HG03095 (cell line): ENCODE data around the gene TAAR1.
"Not testable (repeated sequence)": the region's sequence is repeated elsewhere in the genome, so short reads cannot be mapped to it uniquely, and the experiment has no call there.

Experiments
- ATAC-seq: cut with Tn5 transposase; IDR thresholded peaks from one replicate; pipeline ENCODE4 v1.9.1; 2021; ENCODE audit warnings: moderate library complexity; ENCODE audit not compliant: unreplicated experiment

The TAAR1 gene

GRCh38 chr6:132664309-132665034 lies 5.5 kb upstream of the TAAR1 start:
- no peak for ATAC-seq

GRCh38 chr6:132663661-132664060 lies 4.7 kb upstream of the TAAR1 start:
- no peak for ATAC-seq

DNA sequence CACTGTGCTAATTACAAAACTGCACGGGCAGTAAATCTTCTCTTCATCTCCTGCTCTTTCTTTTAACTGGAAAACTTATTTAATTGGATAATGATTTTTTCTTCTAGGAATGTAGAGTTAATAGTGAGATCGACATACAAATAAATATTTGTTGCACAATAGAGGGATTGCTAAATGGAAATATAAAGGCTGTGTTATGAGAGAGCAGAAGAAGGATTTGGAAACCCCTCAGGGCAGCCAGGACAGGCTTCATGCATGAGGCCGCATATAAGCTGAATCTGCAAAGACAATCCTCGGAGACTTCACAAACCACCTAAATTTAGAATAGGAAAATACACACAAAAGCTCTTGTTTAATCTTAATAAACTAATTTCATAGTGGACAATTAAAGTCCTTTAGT lies 2.9 kb upstream of the TAAR1 start:
- no peak for ATAC-seq

DNA sequence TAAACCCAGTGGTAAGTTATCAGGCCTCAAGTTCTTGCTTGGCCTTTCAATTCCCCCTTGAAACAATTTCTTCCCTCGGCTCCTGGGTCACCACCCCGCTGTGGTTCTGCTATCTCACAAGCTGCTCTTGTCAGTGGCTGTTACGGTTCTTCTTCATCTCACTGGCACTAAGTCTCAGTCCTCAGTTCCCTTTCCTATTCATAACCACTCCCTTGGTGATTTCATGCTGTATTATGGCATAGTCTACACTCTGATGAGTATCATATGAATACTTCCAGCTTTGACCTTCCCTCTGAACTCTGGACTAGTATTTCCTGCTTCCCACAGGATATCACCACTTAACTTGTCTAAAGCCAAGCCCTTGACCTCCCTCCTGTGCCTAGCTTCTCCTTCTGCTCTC lies 7.9 kb downstream of the TAAR1 start:
- peak; percentile 53 for ATAC-seq

- no peak for ATAC-seq
These were observed 8.6 kb downstream of the TAAR1 start for GRCh38 chr6:132650429-132650828.

DNA sequence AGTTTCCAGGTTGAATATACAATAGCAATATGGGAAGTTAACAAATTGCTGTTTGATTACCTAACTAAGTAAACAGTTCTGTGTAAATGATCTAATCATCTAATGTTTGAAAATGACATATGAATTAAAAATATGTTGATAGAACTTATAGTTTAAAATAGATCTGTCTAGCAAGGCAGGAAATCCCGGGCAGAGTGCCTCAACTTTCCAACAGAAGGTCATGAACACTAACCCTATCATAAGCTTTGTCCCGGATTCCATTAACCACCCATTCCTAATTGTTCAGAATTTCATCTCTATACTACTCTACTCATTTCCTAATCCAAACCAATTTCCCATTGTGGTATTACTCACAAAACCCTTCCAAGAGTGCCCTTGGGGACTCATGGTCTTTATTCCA lies 10.2 kb downstream of the TAAR1 start:
- no peak for ATAC-seq

- ATAC-seq: peak; percentile 89
These were observed 10.6 kb downstream of the TAAR1 start for GRCh38 chr6:132648356-132648755.

DNA sequence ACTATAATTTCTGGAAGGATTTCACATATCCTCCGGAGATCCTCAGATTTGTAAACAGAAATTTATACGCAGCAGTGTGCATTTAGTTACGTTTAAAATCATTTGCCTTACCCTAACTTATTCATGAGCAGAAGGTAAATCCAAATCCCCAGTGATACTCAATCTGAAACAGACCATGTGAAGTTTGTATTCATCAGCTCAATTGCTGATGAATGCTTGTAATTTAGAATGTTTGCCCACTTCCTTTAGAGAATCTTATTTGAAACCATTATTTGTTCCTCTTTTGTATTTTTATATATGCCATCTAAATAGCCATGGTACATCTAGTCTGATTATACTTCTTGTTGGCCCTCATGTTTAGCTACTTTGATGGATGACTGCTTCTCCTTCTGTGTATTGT lies 15.4 kb downstream of the TAAR1 start:
- no peak for ATAC-seq

GRCh38 chr6:132637135-132637534 lies 21.8 kb downstream of the TAAR1 start:
- not testable (repeated sequence) for ATAC-seq

DNA sequence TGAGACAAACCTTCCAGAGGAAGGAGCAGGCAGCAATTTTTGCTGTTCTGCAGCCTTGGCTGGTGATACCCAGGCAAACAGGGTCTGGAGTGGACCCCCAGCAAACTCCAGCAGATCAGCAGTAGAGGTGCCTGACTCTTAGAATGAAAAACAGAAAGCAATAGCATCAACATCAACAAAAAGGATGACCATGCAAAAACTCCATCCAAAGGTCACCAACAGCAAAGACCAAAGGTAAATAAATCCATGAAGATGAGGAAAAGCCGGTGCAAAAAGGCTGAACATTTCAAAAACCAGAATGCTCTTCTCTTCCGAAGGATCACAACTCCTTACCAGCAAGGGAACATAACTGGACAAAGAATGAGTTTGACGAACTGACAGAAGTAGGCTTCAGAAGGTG lies 23.1 kb downstream of the TAAR1 start:
- ATAC-seq: not testable (repeated sequence)

- not testable (repeated sequence) for ATAC-seq
These were observed 23.7 kb downstream of the TAAR1 start for GRCh38 chr6:132635288-132635687.

- no peak for ATAC-seq
These were observed 24.2 kb downstream of the TAAR1 start for GRCh38 chr6:132634796-132635195.

GRCh38 chr6:132633362-132633761 lies 25.6 kb downstream of the TAAR1 start:
- ATAC-seq: no peak

- ATAC-seq: no peak
These were observed 34.8 kb downstream of the TAAR1 start, which contains the start of gene TAAR2 for GRCh38 chr6:132624175-132624574. Gene TAAR2, minus strand, starts transcription at chr6:132624275. Its CDS starts 0 bp downstream, at chr6:132624275.

- ATAC-seq: no peak
These were observed 35.7 kb downstream of the TAAR1 start for GRCh38 chr6:132623106-132623845.

- ATAC-seq: no peak
These were observed 42.3 kb downstream of the TAAR1 start for GRCh38 chr6:132616677-132617076.

DNA sequence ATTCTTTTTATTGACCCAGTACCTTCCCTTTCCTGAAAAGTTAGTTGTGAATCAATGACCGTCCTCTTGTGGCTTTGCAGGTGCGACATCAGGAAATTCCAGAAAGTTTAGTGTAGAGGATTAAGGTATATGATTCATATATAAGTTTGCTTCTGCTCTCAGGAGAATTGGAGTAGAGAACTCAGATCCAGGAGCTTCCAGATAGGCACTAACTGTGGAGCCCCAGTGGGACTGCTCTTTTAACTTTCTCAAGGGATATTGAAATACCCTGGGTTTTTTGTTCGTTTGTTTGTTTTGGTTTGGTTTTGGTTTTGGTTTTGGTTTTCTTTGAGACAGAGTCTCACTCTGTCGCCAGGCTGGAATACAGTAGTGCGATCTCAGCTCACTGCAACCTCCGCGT lies 44.4 kb downstream of the TAAR1 start:
- ATAC-seq: peak; percentile 63

- no peak for ATAC-seq
These were observed 46.4 kb downstream of the TAAR1 start for GRCh38 chr6:132612449-132613108.

GRCh38 chr6:132611616-132612015 lies 47.4 kb downstream of the TAAR1 start:
- no peak for ATAC-seq

DNA sequence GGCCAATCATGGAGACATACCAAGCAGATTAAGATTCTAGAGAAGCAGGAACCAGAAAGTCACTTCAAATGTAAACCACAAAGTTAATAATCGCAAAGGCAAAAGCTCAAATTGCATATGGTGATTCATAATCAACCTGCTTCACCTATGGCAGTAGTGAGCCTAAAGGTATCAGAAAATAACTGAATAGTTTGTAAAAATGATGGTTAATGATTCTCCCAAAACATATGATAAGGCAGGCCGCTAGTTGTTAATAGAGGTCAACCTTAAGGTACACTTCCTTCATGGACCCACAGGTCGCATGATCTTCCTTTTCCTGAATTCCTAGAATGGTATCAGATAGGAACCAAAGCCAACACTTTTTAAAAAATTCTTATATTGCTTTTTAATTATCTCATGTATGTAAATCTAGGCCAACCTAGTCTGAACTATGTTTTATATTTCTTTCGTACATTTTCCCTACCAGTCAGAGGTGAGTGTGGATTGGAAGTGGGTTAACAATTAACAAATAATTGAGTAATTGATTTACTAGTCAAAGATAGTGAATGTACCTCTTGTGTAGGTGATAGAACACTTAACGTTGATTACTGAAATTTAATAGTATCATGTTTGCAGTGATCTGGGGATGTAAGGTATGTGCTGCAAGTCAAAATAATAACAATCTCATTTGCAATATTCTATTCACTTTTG lies 51.3 kb downstream of the TAAR1 start:
- peak; percentile 71 for ATAC-seq

GRCh38 chr6:132604635-132605152 lies 54.3 kb downstream of the TAAR1 start:
- ATAC-seq: no peak
